CD4-positive, CD25-positive, alpha-beta regulatory T cell (primary cell): ENCODE measurements around the gene KRT33B. TPM values are rescaled to one million over a fixed set of nuclear protein-coding genes. Genes with fewer than 3 reads are reported as not detected.

Experiments
- ATAC-seq, 2 donors: fragments of 150-1000 bp; cut with Tn5 transposase; one replicate each; pipeline ENCODE4 v1.10.0; 2021; ENCODE audit warnings: low read depth in 2 of 2, moderate number of reproducible peaks in 2 of 2, moderate library complexity in 1 of 2
- DNase-seq, 3 donors: peaks; one replicate each; pipeline versions ENCODE4 v3.0.0 to v3.0.0-alpha.2; 2012 to 2022; ENCODE audit warnings: mixed read lengths in 1 of 3
- H3K27ac ChIP-seq: one replicate; pipeline ENCODE4 v1.7.0; 2013; ENCODE audit warnings: mild to moderate bottlenecking, low read length; ENCODE audit not compliant: insufficient read depth, poor library complexity, severe bottlenecking
- H3K27me3 ChIP-seq: one replicate; pipeline ENCODE4 v1.7.0; 2013; ENCODE audit warnings: low read length; ENCODE audit not compliant: control insufficient read depth, insufficient read depth
- H3K36me3 ChIP-seq: one replicate; pipeline ENCODE4 v1.7.0; 2013; ENCODE audit warnings: mild to moderate bottlenecking, low read length, moderate library complexity; ENCODE audit not compliant: control insufficient read depth, insufficient read depth
- H3K4me1 ChIP-seq: 2 replicates; pipeline ENCODE4 v1.7.0; 2013; ENCODE audit warnings: mild to moderate bottlenecking, low read length; ENCODE audit not compliant: insufficient read depth, control insufficient read depth, poor library complexity, severe bottlenecking
- H3K4me3 ChIP-seq: one replicate; pipeline ENCODE4 v1.7.0; 2013; ENCODE audit warnings: low read depth, mild to moderate bottlenecking, low read length, moderate library complexity
- H3K9me3 ChIP-seq, 2 experiments: 1 replicate in 1 of 2; 2 replicates in 1 of 2; pipeline ENCODE4 v1.7.0; 2013; ENCODE audit warnings: low read length in 2 of 2, mild to moderate bottlenecking in 1 of 2, moderate library complexity in 1 of 2; ENCODE audit not compliant: control insufficient read depth in 2 of 2
- H3K27ac Mint-ChIP-seq, 3 donors: one replicate each; pipeline ENCODE4 v1.8.0; 2020 to 2022; ENCODE audit warnings: mild to moderate bottlenecking in 3 of 3, mixed read lengths in 3 of 3, moderate library complexity in 2 of 3
- H3K27me3 Mint-ChIP-seq: one replicate; pipeline ENCODE4 v1.8.0; 2022; ENCODE audit warnings: mild to moderate bottlenecking, mixed read lengths
- H3K36me3 Mint-ChIP-seq: one replicate; pipeline ENCODE4 v1.8.0; 2020; ENCODE audit warnings: mixed read lengths
- H3K4me1 Mint-ChIP-seq, 4 donors: one replicate each; pipeline ENCODE4 v1.8.0; 2020 to 2022; ENCODE audit warnings: mixed read lengths in 4 of 4, mild to moderate bottlenecking in 1 of 4
- H3K4me3 Mint-ChIP-seq, 4 donors: one replicate each; pipeline ENCODE4 v1.8.0; 2020 to 2022; ENCODE audit warnings: mild to moderate bottlenecking in 4 of 4, mixed read lengths in 4 of 4, moderate library complexity in 3 of 4
- H3K9me3 Mint-ChIP-seq, 7 donors: one replicate each; pipeline ENCODE4 v1.8.0; 2020 to 2022; ENCODE audit warnings: mixed read lengths in 7 of 7, mild to moderate bottlenecking in 3 of 7, moderate library complexity in 2 of 7
- polyA plus RNA-seq, 4 donors: library from polyadenylated mRNA; unstranded; fragments of 300-500 nt; fragmentation: Illumina TruSeq; gene quantifications; one replicate each; pipeline ENCODE4 v1.2.3, GENCODE V29; 2021
- total RNA-seq: library from RNA; stranded (reverse); gene quantifications from one replicate; pipeline ENCODE4 v1.2.3, GENCODE V29; 2022

The KRT33B gene
- total RNA-seq (not detected), polyA plus RNA-seq (not detected)

GRCh38 chr17:41369713-41370112, at the start of gene KRT33B:
TSS of gene KRT33B (minus strand) at chr17:41369813. CDS start at chr17:41369750, 63 bp downstream.
- ATAC-seq (no peak), DNase-seq (no peak)
- Mint-ChIP-seq H3K4me3 (no peak within 1 kb of the TSS), H3K9me3 (peaks cover 0 to 1% (median 0%) of the 10 kb centered on the region in 7 donors), H3K27ac (no peak within 1 kb of the TSS), H3K4me1 (peaks cover 0 to 4% (median 0%) of the 10 kb centered on the region in 4 donors), H3K27me3 (peaks cover 4% of the 10 kb centered on the region), H3K36me3 (no peaks in the 10 kb centered on the region)
- Histone ChIP-seq H3K27ac (no peak within 1 kb of the TSS), H3K4me1 (no peaks in the 10 kb centered on the region), H3K36me3 (no peaks in the 10 kb centered on the region), H3K27me3 (no peaks in the 10 kb centered on the region), H3K4me3 (no peak within 1 kb of the TSS), H3K9me3 (no peaks in the 10 kb centered on the region)

- no peak for ATAC-seq
- H3K27me3 Mint-ChIP-seq = peaks cover 5% of the 10 kb centered on the region
- Histone ChIP-seq H3K9me3 (no peaks in the 10 kb centered on the region), H3K4me1 (no peaks in the 10 kb centered on the region), H3K27me3 (no peaks in the 10 kb centered on the region), H3K4me3 (no peak overlapping the region), H3K27ac (no peak overlapping the region), H3K36me3 (no peaks in the 10 kb centered on the region)
- no peaks in the 10 kb centered on the region for H3K36me3 Mint-ChIP-seq
- peaks cover 0 to 7% (median 3%) of the 10 kb centered on the region in 4 donors for H3K4me1 Mint-ChIP-seq
- DNase-seq = no peak
- no peak overlapping the region for H3K4me3 Mint-ChIP-seq
- H3K27ac Mint-ChIP-seq = no peak overlapping the region
- peaks cover 0 to 1% (median 0%) of the 10 kb centered on the region in 7 donors for H3K9me3 Mint-ChIP-seq
These were observed 48.7 kb upstream of the KRT33B start for GRCh38 chr17:41418116-41418860.

- Mint-ChIP-seq H3K4me1 (peaks cover 0 to 7% (median 3%) of the 10 kb centered on the region in 4 donors), H3K27me3 (peaks cover 5% of the 10 kb centered on the region), H3K36me3 (no peaks in the 10 kb centered on the region), H3K9me3 (peaks cover 0 to 1% (median 0%) of the 10 kb centered on the region in 7 donors), H3K4me3 (no peak overlapping the region), H3K27ac (no peak overlapping the region)
- Histone ChIP-seq H3K27me3 (no peaks in the 10 kb centered on the region), H3K4me1 (no peaks in the 10 kb centered on the region), H3K27ac (no peak overlapping the region), H3K36me3 (no peaks in the 10 kb centered on the region), H3K4me3 (no peak overlapping the region), H3K9me3 (no peaks in the 10 kb centered on the region)
- no peak for DNase-seq
- no peak for ATAC-seq
These were observed 48.0 kb upstream of the KRT33B start for GRCh38 chr17:41417576-41418015.

GRCh38 chr17:41417127-41417526, 47.5 kb upstream of the KRT33B start:
- H3K27me3 ChIP-seq = no peaks in the 10 kb centered on the region
- no peak overlapping the region for H3K27ac Mint-ChIP-seq
- H3K27ac ChIP-seq = no peak overlapping the region
- no peaks in the 10 kb centered on the region for H3K36me3 Mint-ChIP-seq
- peaks cover 0 to 1% (median 0%) of the 10 kb centered on the region in 7 donors for H3K9me3 Mint-ChIP-seq
- peaks cover 5% of the 10 kb centered on the region for H3K27me3 Mint-ChIP-seq
- no peaks in the 10 kb centered on the region for H3K9me3 ChIP-seq
- H3K36me3 ChIP-seq = no peaks in the 10 kb centered on the region
- H3K4me1 Mint-ChIP-seq = peaks cover 0 to 7% (median 3%) of the 10 kb centered on the region in 4 donors
- DNase-seq (no peak), ATAC-seq (no peak)
- no peaks in the 10 kb centered on the region for H3K4me1 ChIP-seq
- H3K4me3 Mint-ChIP-seq = no peak overlapping the region
- H3K4me3 ChIP-seq = no peak overlapping the region

GRCh38 chr17:41416479-41416878, 46.9 kb upstream of the KRT33B start:
- H3K36me3 ChIP-seq = no peaks in the 10 kb centered on the region
- no peaks in the 10 kb centered on the region for H3K36me3 Mint-ChIP-seq
- peaks cover 0 to 7% (median 3%) of the 10 kb centered on the region in 4 donors for H3K4me1 Mint-ChIP-seq
- peaks cover 5% of the 10 kb centered on the region for H3K27me3 Mint-ChIP-seq
- no peak overlapping the region for H3K4me3 Mint-ChIP-seq
- no peak overlapping the region for H3K4me3 ChIP-seq
- no peaks in the 10 kb centered on the region for H3K27me3 ChIP-seq
- H3K9me3 Mint-ChIP-seq = peaks cover 0 to 3% (median 0%) of the 10 kb centered on the region in 7 donors
- H3K4me1 ChIP-seq = no peaks in the 10 kb centered on the region
- no peaks in the 10 kb centered on the region for H3K9me3 ChIP-seq
- no peak for ATAC-seq
- H3K27ac Mint-ChIP-seq = no peak overlapping the region
- no peak overlapping the region for H3K27ac ChIP-seq
- DNase-seq = no peak

- Histone ChIP-seq H3K27ac (no peak overlapping the region), H3K4me1 (no peaks in the 10 kb centered on the region), H3K36me3 (no peaks in the 10 kb centered on the region), H3K9me3 (no peaks in the 10 kb centered on the region), H3K27me3 (no peaks in the 10 kb centered on the region), H3K4me3 (no peak overlapping the region)
- Mint-ChIP-seq H3K27ac (no peak overlapping the region), H3K27me3 (peaks cover 5% of the 10 kb centered on the region), H3K4me1 (peaks cover 0 to 7% (median 3%) of the 10 kb centered on the region in 4 donors), H3K36me3 (no peaks in the 10 kb centered on the region), H3K4me3 (no peak overlapping the region), H3K9me3 (peaks cover 0 to 3% (median 0%) of the 10 kb centered on the region in 7 donors)
- no peak for DNase-seq
- ATAC-seq = no peak
These were observed 46.3 kb upstream of the KRT33B start for GRCh38 chr17:41415833-41416335.

- H3K4me3 ChIP-seq = no peak overlapping the region
- Mint-ChIP-seq H3K9me3 (peaks cover 0 to 3% (median 0%) of the 10 kb centered on the region in 7 donors), H3K4me1 (peaks cover 0 to 7% (median 3%) of the 10 kb centered on the region in 4 donors), H3K36me3 (no peaks in the 10 kb centered on the region), H3K27ac (no peak overlapping the region), H3K27me3 (peaks cover 5% of the 10 kb centered on the region), H3K4me3 (no peak overlapping the region)
- no peaks in the 10 kb centered on the region for H3K27me3 ChIP-seq
- no peaks in the 10 kb centered on the region for H3K4me1 ChIP-seq
- no peak overlapping the region for H3K27ac ChIP-seq
- H3K9me3 ChIP-seq = no peaks in the 10 kb centered on the region
- no peaks in the 10 kb centered on the region for H3K36me3 ChIP-seq
- DNase-seq (no peak), ATAC-seq (no peak)
These were observed 45.8 kb upstream of the KRT33B start for GRCh38 chr17:41415411-41415810.
